OCI-LY3 (cell line): ENCODE results near the gene ZNF143.
"Not testable (repeated sequence)": the region's sequence is repeated elsewhere in the genome, so short reads cannot be mapped to it uniquely, and the experiment has no call there.

Experiments used
- H2AFZ ChIP-seq: fragments of 200-600, 300-600 bp; shearing (Covaris generic); 2 replicates; pipeline ENCODE4 v1.6.0; 2014; ENCODE audit warnings: antibody characterized with exemption, low read depth, low read length
- H3K27ac ChIP-seq: fragments of 200-600, 300-600 bp; sonication (generic); 2 replicates; pipeline ENCODE4 v1.5.1; 2014; ENCODE audit warnings: mild to moderate bottlenecking, low read length, moderate library complexity, mixed read lengths
- H3K27me3 ChIP-seq: fragments of 200-600, 300-600 bp; sonication (generic); 2 replicates; pipeline ENCODE4 v1.6.1; 2014; ENCODE audit warnings: low read depth, low read length, mixed read lengths
- H3K36me3 ChIP-seq: fragments of 200-600, 300-600 bp; sonication (generic); replicated peaks from 2 replicates; pipeline ENCODE3; 2014; ENCODE audit warnings: low read depth, low read length, mixed read lengths
- H3K4me1 ChIP-seq: fragments of 300-600, 200-600 bp; sonication (generic); 2 replicates; pipeline ENCODE4 v1.6.1; 2014; ENCODE audit warnings: low read length, mixed read lengths
- H3K4me2 ChIP-seq: fragments of 200-600, 300-600 bp; sonication (generic); 2 replicates; pipeline ENCODE4 v1.6.1; 2014; ENCODE audit warnings: low read length, mixed read lengths
- H3K4me3 ChIP-seq: fragments of 300-600, 200-600 bp; sonication (generic); 2 replicates; pipeline ENCODE4 v1.5.1; 2014; ENCODE audit warnings: antibody characterized with exemption, mild to moderate bottlenecking, low read length, moderate library complexity
- H3K79me2 ChIP-seq: fragments of 300-600, 200-600 bp; shearing (Covaris generic); 2 replicates; pipeline ENCODE4 v1.6.1; 2014; ENCODE audit warnings: mild to moderate bottlenecking, low read length, mixed read lengths
- H3K9ac ChIP-seq: fragments of 300-600, 200-600 bp; shearing (Covaris generic); 2 replicates; pipeline ENCODE4 v1.6.0; 2014; ENCODE audit warnings: mild to moderate bottlenecking, low read length, moderate library complexity
- H3K9me3 ChIP-seq: fragments of 200-600, 300-600 bp; shearing (Covaris generic); 2 replicates; pipeline ENCODE4 v1.6.1; 2014; ENCODE audit warnings: low read length, mixed read lengths; ENCODE audit not compliant: insufficient read depth
- H4K20me1 ChIP-seq: fragments of 200-600, 300-600 bp; sonication (generic); 2 replicates; pipeline ENCODE4 v1.6.1; 2016; ENCODE audit warnings: low read length, mixed read lengths; ENCODE audit not compliant: insufficient read depth
- CTCF ChIP-seq: fragments of 200-600, 300-600 bp; sonication (generic); IDR thresholded peaks from 2 replicates; pipeline ENCODE4 v1.5.1; 2014; ENCODE audit warnings: antibody characterized with exemption, low read length, low read depth
- EZH2phosphoT487 ChIP-seq: fragments of 200-600 bp; shearing (Covaris generic); IDR thresholded peaks from 2 replicates; pipeline ENCODE4 v1.6.1; 2018; ENCODE audit warnings: antibody characterized with exemption, mixed run types, low read depth

The ZNF143 gene

GRCh38 chr11:9448576-9449352 lies 12.0 kb upstream of the ZNF143 start:
- Histone ChIP-seq H3K4me3 (no peak overlapping the region), H3K27ac (no peak overlapping the region), H3K79me2 (no peaks in the 10 kb centered on the region), H2AFZ (no peak overlapping the region), H4K20me1 (no peaks in the 10 kb centered on the region), H3K36me3 (peaks cover 8% of the 10 kb centered on the region), H3K9ac (no peak overlapping the region), H3K27me3 (no peaks in the 10 kb centered on the region), H3K9me3 (no peaks in the 10 kb centered on the region), H3K4me1 (no peaks in the 10 kb centered on the region), H3K4me2 (no peak overlapping the region)
- no peak for TF ChIP-seq EZH2phosphoT487
- no peak for TF ChIP-seq CTCF

DNA sequence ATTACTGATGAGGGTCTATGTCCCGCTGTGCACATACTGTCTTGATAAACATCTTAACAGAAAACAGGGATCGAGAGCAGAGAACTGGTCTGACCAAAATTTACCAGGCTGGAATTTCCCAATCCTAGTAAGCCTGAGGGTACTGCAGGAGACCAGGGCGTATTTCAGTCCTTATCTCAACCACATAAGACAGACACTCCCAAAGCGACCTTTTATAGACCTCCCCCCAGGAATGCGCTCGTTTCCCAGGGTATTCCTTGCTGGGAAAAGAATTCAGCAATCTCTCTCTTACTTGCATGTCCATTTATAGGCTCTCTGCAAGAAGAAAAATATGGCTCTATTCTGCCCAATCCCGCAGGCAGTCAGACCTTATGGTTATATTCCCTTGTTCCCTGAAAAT lies 8.8 kb upstream of the ZNF143 start:
- H3K9me3 ChIP-seq, H3K27me3 ChIP-seq, H3K4me1 ChIP-seq, H3K27ac ChIP-seq, H2AFZ ChIP-seq, H3K9ac ChIP-seq, H3K36me3 ChIP-seq, H4K20me1 ChIP-seq, H3K79me2 ChIP-seq, H3K4me3 ChIP-seq, H3K4me2 ChIP-seq: not testable (repeated sequence)

DNA sequence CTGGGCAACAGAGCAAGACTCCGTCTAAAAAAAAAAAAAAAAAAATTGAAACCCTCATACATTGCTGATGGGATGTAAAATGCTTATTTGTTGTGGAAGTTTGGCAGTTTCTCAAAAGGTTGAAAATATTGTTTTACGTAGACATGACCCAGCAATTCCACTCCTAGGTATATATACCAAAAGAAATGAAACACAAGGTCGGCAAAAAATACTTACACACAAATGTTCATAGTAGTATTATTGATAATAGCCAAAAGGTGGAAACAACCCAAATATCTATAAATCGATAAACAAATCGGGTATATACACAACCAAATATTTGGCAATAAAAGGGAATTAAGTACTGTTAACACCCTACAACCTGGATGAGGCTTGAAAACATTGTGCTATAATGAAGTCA lies 5.1 kb upstream of the ZNF143 start:
- H2AFZ ChIP-seq: no peak overlapping the region

GRCh38 chr11:9459667-9460321 lies 1.0 kb upstream of the ZNF143 start:
- Histone ChIP-seq H3K27me3 (no peaks in the 10 kb centered on the region), H3K9me3 (no peaks in the 10 kb centered on the region), H3K4me2 (peak overlapping the region; percentile 94), H3K36me3 (no peaks in the 10 kb centered on the region), H4K20me1 (no peaks in the 10 kb centered on the region), H3K79me2 (peaks cover 49% of the 10 kb centered on the region), H3K4me1 (peaks cover 20% of the 10 kb centered on the region), H3K27ac (peak overlapping the region; percentile 88), H3K9ac (peak overlapping the region; percentile 100), H2AFZ (no peak overlapping the region), H3K4me3 (peak overlapping the region; percentile 99)
- TF ChIP-seq EZH2phosphoT487: no peak
- no peak for TF ChIP-seq CTCF

More for the DNA sequence above, 5.1 kb upstream of the ZNF143 start:
- H3K4me2 ChIP-seq: no peak overlapping the region
- no peak overlapping the region for H3K4me3 ChIP-seq
- peaks cover 4% of the 10 kb centered on the region for H3K36me3 ChIP-seq
- no peaks in the 10 kb centered on the region for H4K20me1 ChIP-seq
- H3K4me1 ChIP-seq: 0 out of 2 replicates have a peak, but pooled peaks cover 3% of the 10 kb centered on the region
- no peaks in the 10 kb centered on the region for H3K27me3 ChIP-seq
- H3K9ac ChIP-seq: no peak overlapping the region
- no peaks in the 10 kb centered on the region for H3K9me3 ChIP-seq
- TF ChIP-seq EZH2phosphoT487: no peak
- no peak for TF ChIP-seq CTCF
- H3K79me2 ChIP-seq: peaks cover 17% of the 10 kb centered on the region
- no peak overlapping the region for H3K27ac ChIP-seq
